Fibroblast of lung (primary cell): ENCODE data around the gene XXYLT1.

ENCODE experiments used
- EZH2 ChIP-seq: IDR thresholded peaks from 2 replicates; pipeline ENCODE4 v1.5.1; 2012; ENCODE audit warnings: low read length, control low read depth, mild to moderate bottlenecking; ENCODE audit errors: missing control alignments
- TF ChIP-seq, protein P1 (sequence below), 2 donors: IDR thresholded peaks in 1 of 2; conservative IDR thresholded peaks in 1 of 2; 1 replicate in 1 of 2; 2 replicates in 1 of 2; pipeline ENCODE4 v1.5.1; 2011 to 2012; ENCODE audit warnings: low read length in 2 of 2, control low read depth in 1 of 2, inconsistent platforms in 1 of 2, low read depth in 1 of 2, mild to moderate bottlenecking in 1 of 2

DNA sequence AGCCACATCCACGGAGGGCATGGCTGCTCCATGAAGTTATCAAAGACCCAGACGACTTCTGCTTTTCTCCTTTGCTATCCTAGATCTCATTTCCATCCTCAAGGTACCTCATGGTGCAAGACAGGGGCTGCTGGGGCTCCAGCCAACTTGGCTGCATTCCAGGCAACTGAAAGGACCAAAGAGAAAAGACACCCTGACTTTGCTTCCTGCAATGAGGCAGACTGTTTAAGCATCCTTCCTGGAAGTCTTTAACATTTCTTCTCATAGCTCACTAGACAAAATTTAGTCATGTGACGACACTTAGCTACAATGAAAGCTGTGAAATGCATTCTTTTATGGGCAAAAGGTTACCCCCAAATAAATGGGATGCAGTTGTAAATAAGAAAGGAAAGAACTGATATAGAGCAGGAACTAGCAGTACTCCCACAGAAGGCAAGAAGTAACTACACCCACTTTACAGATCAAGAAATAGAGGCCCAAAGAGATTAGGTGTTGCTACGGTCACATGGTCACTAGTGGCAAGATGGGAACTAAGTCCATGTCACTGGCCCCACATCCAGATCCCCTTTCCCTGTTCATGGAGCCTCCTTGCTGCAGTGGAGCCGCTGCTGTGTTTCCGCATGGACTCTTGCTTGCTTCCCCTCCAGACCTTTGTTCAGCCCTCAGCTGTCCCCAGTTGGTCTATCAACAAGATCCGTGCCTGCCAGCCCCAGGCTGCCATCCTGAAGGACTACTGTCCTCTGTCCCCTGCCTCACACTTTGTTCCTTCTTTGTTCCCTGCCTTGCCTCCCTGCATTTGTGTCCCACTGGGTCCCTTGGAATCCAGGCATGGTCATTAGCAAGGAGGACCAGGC, 107.0 kb downstream of the XXYLT1 start:
- TF ChIP-seq, protein P1, sequence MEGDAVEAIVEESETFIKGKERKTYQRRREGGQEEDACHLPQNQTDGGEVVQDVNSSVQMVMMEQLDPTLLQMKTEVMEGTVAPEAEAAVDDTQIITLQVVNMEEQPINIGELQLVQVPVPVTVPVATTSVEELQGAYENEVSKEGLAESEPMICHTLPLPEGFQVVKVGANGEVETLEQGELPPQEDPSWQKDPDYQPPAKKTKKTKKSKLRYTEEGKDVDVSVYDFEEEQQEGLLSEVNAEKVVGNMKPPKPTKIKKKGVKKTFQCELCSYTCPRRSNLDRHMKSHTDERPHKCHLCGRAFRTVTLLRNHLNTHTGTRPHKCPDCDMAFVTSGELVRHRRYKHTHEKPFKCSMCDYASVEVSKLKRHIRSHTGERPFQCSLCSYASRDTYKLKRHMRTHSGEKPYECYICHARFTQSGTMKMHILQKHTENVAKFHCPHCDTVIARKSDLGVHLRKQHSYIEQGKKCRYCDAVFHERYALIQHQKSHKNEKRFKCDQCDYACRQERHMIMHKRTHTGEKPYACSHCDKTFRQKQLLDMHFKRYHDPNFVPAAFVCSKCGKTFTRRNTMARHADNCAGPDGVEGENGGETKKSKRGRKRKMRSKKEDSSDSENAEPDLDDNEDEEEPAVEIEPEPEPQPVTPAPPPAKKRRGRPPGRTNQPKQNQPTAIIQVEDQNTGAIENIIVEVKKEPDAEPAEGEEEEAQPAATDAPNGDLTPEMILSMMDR (conservative IDR thresholded peaks at IDR 0.05 in 1 of 2, IDR thresholded peaks at IDR 0.05 in 1 of 2; ENCODE audit: low read depth in 1 of 2, low read length in 2 of 2) = no peak
- no peak for TF ChIP-seq EZH2
